Panc1 (cell line): ENCODE measurements around the gene OTOG. TPM values are rescaled to one million over a fixed set of nuclear protein-coding genes. Genes with fewer than 3 reads are reported as not detected.

Source experiments
- ATAC-seq: fragments of 200-7000 bp; cut with Tn5 transposase; 2 replicates; pipeline ENCODE4 v1.9.1; 2020; ENCODE audit warnings: mild to moderate bottlenecking, moderate library complexity
- BruUV-seq: library from RNA; stranded (reverse); fragments of 400-500 nt; replicated peaks from 2 replicates; lab custom pipeline; 2021; lab: Mats Ljungman, UMichigan
- CTCF ChIA-PET: fragments of 300-600 bp; sonication (Branson Sonifier 250); formaldehyde crosslinking; loops from one replicate; lab custom pipeline; 2022; ENCODE audit warnings: antibody characterized with exemption; lab: Charles Lee
- POLR2A ChIA-PET: fragments of 300-600 bp; sonication (Branson Sonifier 250); formaldehyde crosslinking; loops from one replicate; lab custom pipeline; 2022; ENCODE audit warnings: antibody characterized with exemption; lab: Charles Lee
- DNase-seq: peaks from one replicate; pipeline ENCODE4 v3.0.0-alpha.2; 2010; ENCODE audit warnings: low read depth, low spot score
- H3K27ac ChIP-seq: 2 replicates; pipeline ENCODE4 v1.5.1; 2011; ENCODE audit warnings: mild to moderate bottlenecking, low read length, inconsistent platforms
- H3K27me3 ChIP-seq: fragments of 200-500 bp; sonication (Bioruptor generic); 2 replicates; pipeline ENCODE4 v1.6.0; 2014; ENCODE audit warnings: low read length, inconsistent platforms; ENCODE audit not compliant: control insufficient read depth, insufficient read depth
- H3K36me3 ChIP-seq: fragments of 200-500 bp; sonication (Bioruptor generic); 2 replicates; pipeline ENCODE4 v1.5.1; 2014; ENCODE audit warnings: inconsistent platforms, mild to moderate bottlenecking, low read length, moderate library complexity; ENCODE audit not compliant: control insufficient read depth, insufficient read depth
- H3K4me1 ChIP-seq: 2 replicates; pipeline ENCODE4 v1.5.1; 2011; ENCODE audit warnings: inconsistent platforms, mild to moderate bottlenecking, low read length, moderate library complexity; ENCODE audit not compliant: control insufficient read depth, insufficient read depth
- H3K4me3 ChIP-seq, 2 experiments: 2 replicates each; pipeline ENCODE4 v1.5.1; 2011 to 2012; ENCODE audit warnings: low read depth in 2 of 2, low read length in 2 of 2, mild to moderate bottlenecking in 2 of 2, inconsistent platforms in 1 of 2, moderate library complexity in 1 of 2
- H3K9me3 ChIP-seq: fragments of 200-500 bp; sonication (Bioruptor generic); 2 replicates; pipeline ENCODE4 v1.5.1; 2014; ENCODE audit warnings: low read depth, mild to moderate bottlenecking, inconsistent platforms, low read length, moderate library complexity; ENCODE audit not compliant: control insufficient read depth, insufficient read depth
- CTCF ChIP-seq: fragments of 450-650 bp; IDR thresholded peaks from 2 replicates; pipeline ENCODE4 v1.5.1; 2017; ENCODE audit warnings: mild to moderate bottlenecking
- POLR2AphosphoS5 ChIP-seq: IDR thresholded peaks from 2 replicates; pipeline ENCODE4 v1.6.1; 2012; ENCODE audit warnings: mild to moderate bottlenecking, low read depth, low read length, moderate library complexity
- REST ChIP-seq, 2 experiments: IDR thresholded peaks; 2 replicates each; pipeline ENCODE4 v1.6.1; 2011 to 2012; ENCODE audit warnings: low read depth in 2 of 2, control low read depth in 1 of 2, low read length in 1 of 2, mild to moderate bottlenecking in 1 of 2, moderate library complexity in 1 of 2; ENCODE audit not compliant: insufficient read depth in 1 of 2
- SIN3A ChIP-seq: IDR thresholded peaks from 2 replicates; pipeline ENCODE4 v1.6.1; 2012; ENCODE audit warnings: low read depth, mild to moderate bottlenecking, low read length, moderate library complexity, borderline replicate concordance; ENCODE audit not compliant: insufficient read depth
- TCF7L2 ChIP-seq: IDR thresholded peaks from 2 replicates; pipeline ENCODE4 v1.6.1; 2011; ENCODE audit warnings: mild to moderate bottlenecking, low read depth, low read length, inconsistent platforms
- in situ Hi-C: cut with HindIII; loops from 2 replicates; pipeline ENCODE4 v1.10.0; 2016; ENCODE audit warnings: low sequenced_read_pairs, low pct_unique_long_range_greater_than_20kb
- intact Hi-C: fragments of 100-400 bp; cut with micrococcal nuclease; formaldehyde crosslinking; loops from one replicate; pipeline ENCODE4 v1.10.0; 2022; ENCODE audit not compliant: unreplicated experiment
- total RNA-seq: library from RNA; stranded (reverse); gene quantifications from one replicate; pipeline ENCODE4 v1.2.1, GENCODE V29; 2021; ENCODE audit not compliant: unreplicated experiment

The OTOG gene
- total RNA-seq, 1 experiment from 2014 or later, result not detected

DNA sequence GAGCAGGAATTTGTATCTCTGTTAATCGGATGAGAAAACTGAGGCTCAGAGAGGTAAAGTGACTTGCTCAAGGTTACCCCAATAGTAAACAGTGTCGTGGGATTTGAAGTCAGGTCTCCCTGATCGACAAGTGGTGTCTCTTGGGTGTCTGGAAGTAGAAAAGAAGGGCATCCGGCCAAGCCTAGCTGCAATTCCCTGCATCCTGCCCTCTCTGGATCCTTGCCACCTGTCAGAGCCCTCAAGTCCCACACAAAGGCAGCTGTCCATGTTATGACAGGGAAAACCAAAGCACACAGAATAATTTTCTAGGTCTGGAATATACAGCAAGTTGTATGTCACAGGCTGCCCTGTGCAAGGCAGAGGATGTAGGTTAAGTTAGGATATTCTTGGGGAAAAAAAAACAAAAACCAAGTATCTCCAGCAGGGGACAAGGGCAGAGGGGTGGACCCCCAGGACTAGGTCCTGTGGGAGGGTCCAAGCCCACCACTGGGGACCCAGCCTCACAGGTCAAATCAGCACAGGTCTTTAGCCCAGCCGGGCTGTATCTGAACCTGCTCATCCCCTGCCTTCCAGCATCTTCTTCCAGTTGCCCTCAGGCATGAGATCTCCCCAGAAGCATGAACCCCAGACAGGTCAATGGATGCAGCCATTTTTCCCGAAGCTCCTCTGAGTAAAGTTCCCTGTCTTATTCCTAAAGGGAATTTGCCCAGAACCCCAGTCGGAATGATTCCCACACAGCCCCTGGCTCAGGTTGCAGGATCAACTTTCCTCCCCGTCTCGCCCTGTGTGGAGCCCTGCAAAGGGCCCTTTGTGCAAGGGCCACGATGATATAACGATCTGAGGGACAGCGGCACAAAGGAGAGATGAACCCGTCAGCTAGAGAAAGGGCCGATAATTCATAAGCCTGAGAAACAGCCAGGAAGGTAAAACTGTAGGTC is 17.9 kb upstream of the OTOG start:
- Histone ChIP-seq H3K27ac (no peak overlapping the region), H3K27me3 (no peaks in the 10 kb centered on the region; the same call in 1 of the 2 replicates), H3K9me3 (no peaks in the 10 kb centered on the region), H3K36me3 (no peaks in the 10 kb centered on the region), H3K4me3 (no peak overlapping the region), H3K4me1 (no peaks in the 10 kb centered on the region)
- no peak for DNase-seq
- ChIA-PET POLR2A (no interaction called here), CTCF (no interaction called here)
- intact Hi-C loops (loop anchor here (2.0 kb wide), 1 partner anchor 144 kb away; no protein-coding TSS in a partner anchor), in situ Hi-C loops (no loop called here)
- TF ChIP-seq CTCF, result no peak
- TF ChIP-seq SIN3A, result no peak
- TF ChIP-seq REST (IDR thresholded peaks at IDR 0.05; ENCODE audit: insufficient read depth in 1 of 2, low read depth in 2 of 2, low read length in 1 of 2), result no peak
- TF ChIP-seq TCF7L2, result no peak
- TF ChIP-seq POLR2AphosphoS5, result no peak
- ATAC-seq, result no peak
- no TSS peak for BruUV-seq

DNA sequence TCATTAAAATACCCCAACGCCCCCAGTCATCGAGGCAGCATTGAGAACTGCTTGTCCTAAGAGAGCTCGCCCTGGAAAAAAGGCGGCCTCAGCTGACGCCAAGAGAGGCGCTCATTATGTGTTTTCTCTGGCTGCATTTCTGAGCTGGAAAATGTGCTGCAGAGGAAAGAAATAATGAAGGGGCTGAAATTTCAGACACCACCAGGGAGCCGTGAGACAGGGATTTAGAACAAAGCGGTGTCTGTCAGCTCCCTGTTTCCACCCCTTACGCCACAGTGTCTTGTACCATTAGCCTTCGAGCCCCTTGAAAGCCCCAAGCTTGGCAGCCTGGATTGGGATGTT is 17.2 kb upstream of the OTOG start:
- Histone ChIP-seq H3K9me3 (no peaks in the 10 kb centered on the region), H3K27ac (no peak overlapping the region), H3K36me3 (no peaks in the 10 kb centered on the region), H3K27me3 (no peaks in the 10 kb centered on the region; the same call in 1 of the 2 replicates), H3K4me3 (no peak overlapping the region), H3K4me1 (no peaks in the 10 kb centered on the region)
- BruUV-seq, result no TSS peak
- no peak for ATAC-seq
- no peak for DNase-seq
- no peak for TF ChIP-seq POLR2AphosphoS5
- no peak for TF ChIP-seq REST (IDR thresholded peaks at IDR 0.05; ENCODE audit: insufficient read depth in 1 of 2, low read depth in 2 of 2, low read length in 1 of 2)
- no peak for TF ChIP-seq CTCF
- TF ChIP-seq SIN3A, result no peak
- no peak for TF ChIP-seq TCF7L2
- CTCF ChIA-PET, result no interaction called here
- intact Hi-C loops, result loop anchor here (2.0 kb wide), 1 partner anchor 145 kb away; no protein-coding TSS in a partner anchor
- POLR2A ChIA-PET, result no interaction called here
- in situ Hi-C loops, result no loop called here
